Measurements from ENCODE around the gene YJU2.

- TF ChIP-seq POLR2AphosphoS5 (IDR thresholded peaks at IDR 0.05; ENCODE audit: low read depth, low read length): no peak
- no peak for TF ChIP-seq CTCF (IDR thresholded peaks at IDR 0.05)
- no peak for TF ChIP-seq JUND (IDR thresholded peaks at IDR 0.05)
- no peak for TF ChIP-seq NRF1 (IDR thresholded peaks at IDR 0.05; ENCODE audit: low read depth, low read length)
Measured at GRCh38 chr19:4234862-4235201, 12.0 kb upstream of the YJU2 start.

Data from SK-N-SH (cell line).